ENCODE measurements around the gene POLL.

- TF ChIP-seq, protein P1, sequence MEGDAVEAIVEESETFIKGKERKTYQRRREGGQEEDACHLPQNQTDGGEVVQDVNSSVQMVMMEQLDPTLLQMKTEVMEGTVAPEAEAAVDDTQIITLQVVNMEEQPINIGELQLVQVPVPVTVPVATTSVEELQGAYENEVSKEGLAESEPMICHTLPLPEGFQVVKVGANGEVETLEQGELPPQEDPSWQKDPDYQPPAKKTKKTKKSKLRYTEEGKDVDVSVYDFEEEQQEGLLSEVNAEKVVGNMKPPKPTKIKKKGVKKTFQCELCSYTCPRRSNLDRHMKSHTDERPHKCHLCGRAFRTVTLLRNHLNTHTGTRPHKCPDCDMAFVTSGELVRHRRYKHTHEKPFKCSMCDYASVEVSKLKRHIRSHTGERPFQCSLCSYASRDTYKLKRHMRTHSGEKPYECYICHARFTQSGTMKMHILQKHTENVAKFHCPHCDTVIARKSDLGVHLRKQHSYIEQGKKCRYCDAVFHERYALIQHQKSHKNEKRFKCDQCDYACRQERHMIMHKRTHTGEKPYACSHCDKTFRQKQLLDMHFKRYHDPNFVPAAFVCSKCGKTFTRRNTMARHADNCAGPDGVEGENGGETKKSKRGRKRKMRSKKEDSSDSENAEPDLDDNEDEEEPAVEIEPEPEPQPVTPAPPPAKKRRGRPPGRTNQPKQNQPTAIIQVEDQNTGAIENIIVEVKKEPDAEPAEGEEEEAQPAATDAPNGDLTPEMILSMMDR (IDR thresholded peaks at IDR 0.05): no peak
- TF ChIP-seq POLR2A (IDR thresholded peaks at IDR 0.05): no peak
Measured at GRCh38 chr10:101569323-101569621, 18.8 kb downstream of the POLL start.

Measured in testis (tissue), 2 donors.